ENCODE data around the gene OR10A3. TPM values are rescaled to one million over a fixed set of nuclear protein-coding genes. Genes with fewer than 3 reads are reported as not detected.

The OR10A3 gene
- total and polyA plus RNA-seq, 2 of the 8 experiments (the other 6 are each of a cell fraction or from before 2014, with no cell fraction given), result not detected

- WGBS, 2 experiments (ENCODE audit: extremely low coverage in 1 of 2, insufficient coverage in 1 of 2, insufficient read length in 1 of 2, insufficient replicate concordance in 2 of 2, low coverage in 1 of 2, low lambda C conversion rate in 2 of 2, missing lambda C conversion rate in 1 of 2), result 58% methylated on average over 3 of the region's 3 CpGs; no CpG with 5 or more reads in 1 of the 2 experiments
- H2BK15ac ChIP-seq (ENCODE audit: low read length), result no peak overlapping the region
- no peak overlapping the region for H2AK5ac ChIP-seq (ENCODE audit: low read depth, low read length)
- FAIRE-seq, result no peak
- H4K91ac ChIP-seq (replicated peaks; ENCODE audit: insufficient read length, low read length), result peak overlapping the region; percentile 91
- no peak overlapping the region for H3K56ac ChIP-seq (replicated peaks; ENCODE audit: insufficient read length, low read depth, low read length)
- peak overlapping the region; percentile 26; the same call in 1 of the 2 replicates for H3K18ac ChIP-seq (ENCODE audit: extremely low read depth, low read length)
- no peaks in the 10 kb centered on the region for H3K36me3 ChIP-seq (ENCODE audit: control insufficient read depth in 2 of 4, insufficient read depth in 4 of 4, low read length in 3 of 4)
- no peak overlapping the region for H2AFZ ChIP-seq (ENCODE audit: low read length)
- H3K79me1 ChIP-seq (ENCODE audit: low read depth, low read length), result no peaks in the 10 kb centered on the region
- H4K5ac ChIP-seq (ENCODE audit: insufficient read length, low read depth, low read length), result peak overlapping the region; percentile 51
- peak overlapping the region; percentile 55 for H2BK5ac ChIP-seq (ENCODE audit: low read depth, low read length)
- no peaks in the 10 kb centered on the region for H3K79me2 ChIP-seq (ENCODE audit: control insufficient read depth in 1 of 2, insufficient read depth in 2 of 2, low read length in 2 of 2)
- H3K9ac ChIP-seq (replicated peaks in 1 of 4; ENCODE audit: extremely low read depth in 1 of 4, low read depth in 3 of 4, low read length in 3 of 4), result peak overlapping the region in 1 of 4 experiments; percentile 49; a peak in 1 of 7 replicates
- no peaks in the 10 kb centered on the region for H4K20me1 ChIP-seq (replicated peaks in 1 of 2; ENCODE audit: control insufficient read depth in 1 of 2, insufficient read depth in 2 of 2, low read length in 2 of 2)
- no peaks in the 10 kb centered on the region for H3K27me3 ChIP-seq (replicated peaks in 1 of 4; ENCODE audit: control insufficient read depth in 3 of 4, extremely low read depth in 1 of 4, insufficient read depth in 3 of 4, low read length in 3 of 4)
- H3K4me2 ChIP-seq (ENCODE audit: insufficient read depth in 1 of 2, low read depth in 2 of 2, low read length in 2 of 2), result peak overlapping the region; percentile 6 to 84; a peak in 2 of 4 replicates
- H3K4me3 ChIP-seq (ENCODE audit: extremely low read depth in 1 of 4, insufficient read depth in 2 of 4, low read depth in 3 of 4, low read length in 4 of 4), result no peak overlapping the region; a peak in 1 of 8 replicates
- H3K23ac ChIP-seq (ENCODE audit: insufficient read length), result no peak overlapping the region
- no peaks in the 10 kb centered on the region for H3K9me3 ChIP-seq (ENCODE audit: insufficient read depth in 2 of 2, low read depth in 1 of 2, low read length in 1 of 2)
- CTCF ChIA-PET (ENCODE audit: partially characterized antibody), result interaction anchor here (1.2 to 7.3 kb wide), 7 partner anchors 14 to 809 kb away, joined by 3 to 127 read pairs (median 21); partner anchors contain the start of gene EIF3F
- H3K23me2 ChIP-seq (ENCODE audit: low read depth, low read length), result no peaks in the 10 kb centered on the region
- H2BK120ac ChIP-seq (replicated peaks; ENCODE audit: low read depth, low read length), result no peak overlapping the region
- peak overlapping the region; percentile 4; the same call in 1 of the 2 replicates for H3K27ac ChIP-seq (ENCODE audit: low read depth, low read length)
- H2BK20ac ChIP-seq (ENCODE audit: low read length), result no peak overlapping the region
- no peak overlapping the region for H4K8ac ChIP-seq (ENCODE audit: extremely low read depth, insufficient read depth, low read length)
- no peak overlapping the region for H2BK12ac ChIP-seq (ENCODE audit: low read depth, low read length)
- H3K14ac ChIP-seq (ENCODE audit: insufficient read length), result no peak overlapping the region
- H3K4ac ChIP-seq (replicated peaks; ENCODE audit: insufficient read length, low read depth, low read length), result no peak overlapping the region
- H3K4me1 ChIP-seq (replicated peaks in 1 of 4; ENCODE audit: control insufficient read depth in 3 of 4, insufficient read depth in 4 of 4, low read length in 3 of 4), result peaks cover 6 to 21% (median 16%) of the 10 kb centered on the region in 4 experiments
- POLR2A ChIA-PET (ENCODE audit: partially characterized antibody), result interaction anchor here (0.6 to 5.5 kb wide), 7 partner anchors 12 to 220 kb away, joined by 3 to 58 read pairs (median 11); partner anchors contain the start of gene EIF3F
- DNase-seq (ENCODE audit: low read depth in 1 of 2, low spot score in 2 of 2), result no peak
- TF ChIP-seq CREB1 (IDR thresholded peaks at IDR 0.05), result no peak
- TF ChIP-seq NANOG (IDR thresholded peaks at IDR 0.05; ENCODE audit: insufficient read depth, low read depth, low read length, poor library complexity, severe bottlenecking), result no peak
- TF ChIP-seq NRF1 (IDR thresholded peaks at IDR 0.05; ENCODE audit: low read depth, low read length), result no peak
These were observed 34.4 kb downstream of the OR10A3 start for GRCh38 chr11:7907121-7907520.

Measured in H1 (cell line).